HEK293 (cell line): ENCODE measurements around the gene TNN.

Source experiments
- BCL11A ChIP-seq: fragments of 450-650 bp; formaldehyde crosslinking; IDR thresholded peaks from 2 replicates; pipeline ENCODE4 v1.5.1; 2016; ENCODE audit warnings: low read depth, missing biosample characterization, missing genetic modification characterization
- GLI2 ChIP-seq: fragments of 450-650 bp; formaldehyde crosslinking; IDR thresholded peaks from 2 replicates; pipeline ENCODE4; 2017; ENCODE audit warnings: missing biosample characterization, missing genetic modification characterization, low read depth, borderline replicate concordance
- IKZF3 ChIP-seq: fragments of 450-650 bp; IDR thresholded peaks from 2 replicates; pipeline ENCODE4 v1.5.0; 2018; ENCODE audit warnings: missing biosample characterization, mild to moderate bottlenecking, missing genetic modification characterization, moderate library complexity
- PRDM10 ChIP-seq: fragments of 450-650 bp; formaldehyde crosslinking; IDR thresholded peaks from 2 replicates; pipeline ENCODE4 v1.5.1; 2016; ENCODE audit warnings: missing biosample characterization, missing genetic modification characterization
- RBAK ChIP-seq: fragments of 450-650 bp; formaldehyde crosslinking; IDR thresholded peaks from 2 replicates; pipeline ENCODE4 v1.5.1; 2016; ENCODE audit warnings: missing biosample characterization, missing genetic modification characterization
- REPIN1 ChIP-seq: fragments of 450-650 bp; formaldehyde crosslinking; IDR thresholded peaks from 2 replicates; pipeline ENCODE4 v1.5.1; 2017; ENCODE audit warnings: missing biosample characterization, missing genetic modification characterization, low read depth
- SALL2 ChIP-seq: fragments of 450-650 bp; formaldehyde crosslinking; IDR thresholded peaks from 2 replicates; pipeline ENCODE4 v1.5.0; 2017; ENCODE audit warnings: missing biosample characterization, mild to moderate bottlenecking, missing genetic modification characterization, borderline replicate concordance
- SCRT1 ChIP-seq: fragments of 450-650 bp; formaldehyde crosslinking; IDR thresholded peaks from 2 replicates; pipeline ENCODE4 v1.5.1; 2016; ENCODE audit warnings: missing biosample characterization, missing genetic modification characterization, borderline replicate concordance
- ZBTB48 ChIP-seq: fragments of 450-650 bp; formaldehyde crosslinking; IDR thresholded peaks from 2 replicates; pipeline ENCODE4 v1.5.1; 2016; ENCODE audit warnings: missing biosample characterization, missing genetic modification characterization
- ZBTB6 ChIP-seq: fragments of 450-650 bp; formaldehyde crosslinking; IDR thresholded peaks from 2 replicates; pipeline ENCODE4 v1.5.1; 2017; ENCODE audit warnings: missing biosample characterization, missing genetic modification characterization
- ZBTB8A ChIP-seq: fragments of 450-650 bp; formaldehyde crosslinking; IDR thresholded peaks from 2 replicates; pipeline ENCODE4 v1.5.1; 2016; ENCODE audit warnings: missing biosample characterization, missing genetic modification characterization
- ZFP3 ChIP-seq: fragments of 450-650 bp; formaldehyde crosslinking; IDR thresholded peaks from 2 replicates; pipeline ENCODE4 v1.5.1; 2016; ENCODE audit warnings: low read depth, missing biosample characterization, missing genetic modification characterization
- ZNF146 ChIP-seq: fragments of 450-650 bp; formaldehyde crosslinking; IDR thresholded peaks from 2 replicates; pipeline ENCODE4 v1.5.1; 2016; ENCODE audit warnings: missing biosample characterization, missing genetic modification characterization
- ZNF174 ChIP-seq: fragments of 450-650 bp; formaldehyde crosslinking; IDR thresholded peaks from 2 replicates; pipeline ENCODE4 v1.5.0; 2017; ENCODE audit warnings: missing biosample characterization, mild to moderate bottlenecking, missing genetic modification characterization
- ZNF18 ChIP-seq: fragments of 450-650 bp; formaldehyde crosslinking; IDR thresholded peaks from 2 replicates; pipeline ENCODE4 v1.5.1; 2016; ENCODE audit warnings: missing biosample characterization, missing genetic modification characterization
- ZNF184 ChIP-seq: fragments of 450-650 bp; IDR thresholded peaks from 2 replicates; pipeline ENCODE4 v1.5.1; 2018; ENCODE audit warnings: missing biosample characterization, mild to moderate bottlenecking, missing genetic modification characterization
- ZNF211 ChIP-seq: fragments of 450-650 bp; formaldehyde crosslinking; IDR thresholded peaks from 2 replicates; pipeline ENCODE4 v1.5.1; 2016; ENCODE audit warnings: low read depth, missing biosample characterization, missing genetic modification characterization
- ZNF221 ChIP-seq: fragments of 450-650 bp; formaldehyde crosslinking; IDR thresholded peaks from 2 replicates; pipeline ENCODE4 v1.5.1; 2017; ENCODE audit warnings: missing biosample characterization, missing genetic modification characterization, borderline replicate concordance
- ZNF350 ChIP-seq: fragments of 450-650 bp; formaldehyde crosslinking; IDR thresholded peaks from 2 replicates; pipeline ENCODE4 v1.5.0; 2017; ENCODE audit warnings: missing biosample characterization, mild to moderate bottlenecking, missing genetic modification characterization
- ZNF549 ChIP-seq: fragments of 450-650 bp; IDR thresholded peaks from 2 replicates; pipeline ENCODE4 v1.5.1; 2018; ENCODE audit warnings: missing biosample characterization, missing genetic modification characterization, mild to moderate bottlenecking, inconsistent platforms, moderate library complexity
- ZNF561 ChIP-seq: fragments of 450-650 bp; IDR thresholded peaks from 2 replicates; pipeline ENCODE4 v1.5.1; 2018; ENCODE audit warnings: missing biosample characterization, missing genetic modification characterization, borderline replicate concordance
- ZNF585B ChIP-seq: fragments of 450-650 bp; formaldehyde crosslinking; IDR thresholded peaks from 2 replicates; pipeline ENCODE4 v1.5.1; 2016; ENCODE audit warnings: missing biosample characterization, missing genetic modification characterization
- ZNF600 ChIP-seq: fragments of 450-650 bp; formaldehyde crosslinking; IDR thresholded peaks from 2 replicates; pipeline ENCODE4 v1.5.1; 2016; ENCODE audit warnings: missing biosample characterization, missing genetic modification characterization
- ZNF610 ChIP-seq: fragments of 450-650 bp; formaldehyde crosslinking; IDR thresholded peaks from 2 replicates; pipeline ENCODE4 v1.5.1; 2016; ENCODE audit warnings: missing biosample characterization, missing genetic modification characterization, borderline replicate concordance
- ZNF664 ChIP-seq: fragments of 450-650 bp; formaldehyde crosslinking; IDR thresholded peaks from 2 replicates; pipeline ENCODE4 v1.5.1; 2016; ENCODE audit warnings: missing biosample characterization, missing genetic modification characterization
- ZNF707 ChIP-seq: fragments of 450-650 bp; formaldehyde crosslinking; IDR thresholded peaks from 2 replicates; pipeline ENCODE4 v1.5.1; 2016; ENCODE audit warnings: missing biosample characterization, missing genetic modification characterization
- ZNF747 ChIP-seq: fragments of 450-650 bp; formaldehyde crosslinking; IDR thresholded peaks from 2 replicates; pipeline ENCODE4 v1.5.1; 2016; ENCODE audit warnings: missing biosample characterization, missing genetic modification characterization
- ZNF843 ChIP-seq: fragments of 450-650 bp; formaldehyde crosslinking; IDR thresholded peaks from 2 replicates; pipeline ENCODE4 v1.5.1; 2016; ENCODE audit warnings: missing biosample characterization, missing genetic modification characterization
- TF ChIP-seq, protein P1 (sequence below): fragments of 450-650 bp; formaldehyde crosslinking; IDR thresholded peaks from 2 replicates; pipeline ENCODE4 v1.5.0; 2017; ENCODE audit warnings: missing biosample characterization, missing genetic modification characterization, borderline replicate concordance

Gene TNN

GRCh38 chr1:175023043-175023921 lies 44.4 kb upstream of the TNN start, which contains the start of gene MRPS14 (continued):
- TF ChIP-seq ZNF664, result peak; percentile 54; the same call in 1 of the 2 replicates
- TF ChIP-seq ZFP3, result no peak
- TF ChIP-seq ZNF174 (tag by site-specific recombination), result no peak
- TF ChIP-seq ZNF600 (tag by site-specific recombination), result peak; percentile 65
- no peak for TF ChIP-seq RBAK (tag by site-specific recombination)
- TF ChIP-seq BCL11A, result no peak
- 0 out of 2 replicates have a peak, but pooled peaks have one; percentile 12 for TF ChIP-seq ZBTB6 (tag by site-specific recombination)
- TF ChIP-seq GLI2 (tag by site-specific recombination), result no peak; the same call in 1 of the 2 replicates
- peak; percentile 60; the same call in 1 of the 2 replicates for TF ChIP-seq ZNF610 (tag by site-specific recombination)
- TF ChIP-seq IKZF3, result peak; percentile 94
- no peak for TF ChIP-seq ZNF747 (tag by site-specific recombination)
- TF ChIP-seq ZNF707, result no peak
- no peak for TF ChIP-seq ZNF221 (tag by site-specific recombination)
- TF ChIP-seq ZNF585B, result no peak
- TF ChIP-seq ZNF18, result no peak
- no peak for TF ChIP-seq REPIN1 (tag by site-specific recombination)
- TF ChIP-seq SCRT1 (tag by site-specific recombination), result no peak; the same call in 1 of the 2 replicates
- TF ChIP-seq ZNF549 (tag by site-specific recombination), result no peak
- no peak for TF ChIP-seq ZNF350 (tag by site-specific recombination)
- TF ChIP-seq, protein P1, sequence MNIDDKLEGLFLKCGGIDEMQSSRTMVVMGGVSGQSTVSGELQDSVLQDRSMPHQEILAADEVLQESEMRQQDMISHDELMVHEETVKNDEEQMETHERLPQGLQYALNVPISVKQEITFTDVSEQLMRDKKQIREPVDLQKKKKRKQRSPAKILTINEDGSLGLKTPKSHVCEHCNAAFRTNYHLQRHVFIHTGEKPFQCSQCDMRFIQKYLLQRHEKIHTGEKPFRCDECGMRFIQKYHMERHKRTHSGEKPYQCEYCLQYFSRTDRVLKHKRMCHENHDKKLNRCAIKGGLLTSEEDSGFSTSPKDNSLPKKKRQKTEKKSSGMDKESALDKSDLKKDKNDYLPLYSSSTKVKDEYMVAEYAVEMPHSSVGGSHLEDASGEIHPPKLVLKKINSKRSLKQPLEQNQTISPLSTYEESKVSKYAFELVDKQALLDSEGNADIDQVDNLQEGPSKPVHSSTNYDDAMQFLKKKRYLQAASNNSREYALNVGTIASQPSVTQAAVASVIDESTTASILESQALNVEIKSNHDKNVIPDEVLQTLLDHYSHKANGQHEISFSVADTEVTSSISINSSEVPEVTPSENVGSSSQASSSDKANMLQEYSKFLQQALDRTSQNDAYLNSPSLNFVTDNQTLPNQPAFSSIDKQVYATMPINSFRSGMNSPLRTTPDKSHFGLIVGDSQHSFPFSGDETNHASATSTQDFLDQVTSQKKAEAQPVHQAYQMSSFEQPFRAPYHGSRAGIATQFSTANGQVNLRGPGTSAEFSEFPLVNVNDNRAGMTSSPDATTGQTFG, result no peak
- TF ChIP-seq PRDM10 (tag by site-specific recombination), result peak; percentile 51
- 0 out of 2 replicates have a peak, but pooled peaks have one; percentile 3 for TF ChIP-seq ZNF146
- peak; percentile 30; the same call in 1 of the 2 replicates for TF ChIP-seq ZBTB8A (tag by site-specific recombination)
- no peak for TF ChIP-seq ZNF184 (tag by site-specific recombination)
- no peak for TF ChIP-seq ZNF211 (tag by site-specific recombination)
- peak; percentile 89; the same call in 1 of the 2 replicates for TF ChIP-seq ZNF561 (tag by site-specific recombination)
- 0 out of 2 replicates have a peak, but pooled peaks have one; percentile 32 for TF ChIP-seq ZNF843 (tag by site-specific recombination)
- TF ChIP-seq SALL2 (tag by site-specific recombination), result no peak
- TF ChIP-seq ZBTB48 (tag by site-specific recombination), result 0 out of 2 replicates have a peak, but pooled peaks have one; percentile 21
